Measurements from ENCODE around the gene CNOT6.

The CNOT6 gene

DNA sequence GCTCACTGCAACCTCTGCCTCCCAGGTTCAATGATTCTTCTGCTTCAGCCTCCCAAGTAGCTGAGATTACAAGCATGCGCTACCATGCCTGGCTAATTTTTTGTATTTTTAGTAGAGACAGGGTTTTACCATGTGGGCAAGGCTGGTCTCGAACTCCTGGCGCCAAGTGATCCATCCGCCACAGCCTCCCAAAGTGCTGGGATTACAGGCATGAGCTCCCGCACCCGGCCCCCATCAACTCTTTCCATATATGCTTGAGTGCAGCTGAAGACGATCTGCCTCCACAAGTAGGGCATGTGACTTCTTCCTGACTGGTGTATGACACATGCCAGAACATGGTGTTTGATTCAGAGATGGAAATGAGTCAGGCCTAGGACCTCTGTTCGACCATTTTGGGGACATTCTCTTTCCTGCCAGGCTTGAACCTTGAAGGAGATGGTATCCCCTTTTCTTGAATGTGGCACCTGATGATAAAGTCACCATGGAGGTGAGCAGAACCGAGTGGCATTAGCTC is 7.5 kb upstream of the CNOT6 start:
- CTCF ChIA-PET = interaction anchor here (2.5 kb wide), 1 partner anchor 15 kb away, joined by 8 read pairs; no protein-coding TSS in a partner anchor
- POLR2A ChIA-PET = no interaction called here
- DNase-seq (ENCODE audit: extremely low spot score) = no peak
- TF ChIP-seq, protein P1, sequence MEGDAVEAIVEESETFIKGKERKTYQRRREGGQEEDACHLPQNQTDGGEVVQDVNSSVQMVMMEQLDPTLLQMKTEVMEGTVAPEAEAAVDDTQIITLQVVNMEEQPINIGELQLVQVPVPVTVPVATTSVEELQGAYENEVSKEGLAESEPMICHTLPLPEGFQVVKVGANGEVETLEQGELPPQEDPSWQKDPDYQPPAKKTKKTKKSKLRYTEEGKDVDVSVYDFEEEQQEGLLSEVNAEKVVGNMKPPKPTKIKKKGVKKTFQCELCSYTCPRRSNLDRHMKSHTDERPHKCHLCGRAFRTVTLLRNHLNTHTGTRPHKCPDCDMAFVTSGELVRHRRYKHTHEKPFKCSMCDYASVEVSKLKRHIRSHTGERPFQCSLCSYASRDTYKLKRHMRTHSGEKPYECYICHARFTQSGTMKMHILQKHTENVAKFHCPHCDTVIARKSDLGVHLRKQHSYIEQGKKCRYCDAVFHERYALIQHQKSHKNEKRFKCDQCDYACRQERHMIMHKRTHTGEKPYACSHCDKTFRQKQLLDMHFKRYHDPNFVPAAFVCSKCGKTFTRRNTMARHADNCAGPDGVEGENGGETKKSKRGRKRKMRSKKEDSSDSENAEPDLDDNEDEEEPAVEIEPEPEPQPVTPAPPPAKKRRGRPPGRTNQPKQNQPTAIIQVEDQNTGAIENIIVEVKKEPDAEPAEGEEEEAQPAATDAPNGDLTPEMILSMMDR (IDR thresholded peaks at IDR 0.05; ENCODE audit: control extremely low read depth, extremely low read depth, low read depth, missing control alignments) = no peak

DNA sequence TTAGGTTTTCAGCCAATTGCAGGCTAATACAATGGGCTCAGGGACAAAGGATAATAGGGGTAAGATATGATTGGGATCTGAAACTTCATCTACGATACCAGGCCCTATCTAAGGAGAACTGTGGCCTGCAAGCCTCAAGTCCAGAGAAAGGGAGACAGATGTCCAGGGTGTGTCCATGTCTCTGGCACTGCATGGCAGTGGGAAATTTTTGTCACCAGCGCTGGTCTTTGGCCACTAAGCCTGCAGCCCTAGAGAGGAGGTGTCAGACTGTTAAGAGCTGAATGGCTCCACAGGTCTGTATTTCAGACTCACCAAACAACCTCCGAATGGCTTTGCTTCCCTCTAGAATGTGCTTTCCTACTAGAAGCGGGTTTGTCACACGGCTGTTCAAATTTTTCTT is 6.6 kb upstream of the CNOT6 start:
- CTCF ChIA-PET = interaction anchor here (2.5 kb wide), 1 partner anchor 16 kb away, joined by 8 read pairs; no protein-coding TSS in a partner anchor
- POLR2A ChIA-PET = no interaction called here
- DNase-seq (ENCODE audit: extremely low spot score) = no peak
- TF ChIP-seq, protein P1 (IDR thresholded peaks at IDR 0.05; ENCODE audit: control extremely low read depth, extremely low read depth, low read depth, missing control alignments) = no peak

DNA sequence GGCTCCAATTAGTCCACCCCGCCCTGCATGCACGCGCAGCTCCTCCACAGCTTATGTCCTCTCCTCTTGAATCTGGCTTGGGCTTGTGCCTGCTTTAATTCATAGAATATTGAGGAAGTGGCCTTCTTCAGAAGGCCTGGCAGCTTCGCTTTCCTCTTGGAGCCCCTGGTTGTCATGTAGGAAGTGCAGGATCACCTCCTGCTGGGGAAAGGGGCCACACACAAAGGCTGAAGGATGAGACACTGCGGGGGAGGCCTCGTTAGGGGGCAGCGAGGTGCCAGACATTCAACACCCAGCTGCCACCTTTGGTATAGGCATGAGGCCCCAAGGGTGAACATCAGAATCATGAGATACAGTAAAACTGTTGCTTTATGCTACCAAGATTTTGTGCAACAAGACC is 2.7 kb upstream of the CNOT6 start:
- no peak for DNase-seq (ENCODE audit: extremely low spot score)
- CTCF ChIA-PET = interaction anchor here (0.8 to 1.8 kb wide), 2 partner anchors 13 to 20 kb away, joined by 3 to 7 read pairs; no protein-coding TSS in a partner anchor
- TF ChIP-seq, protein P1 (IDR thresholded peaks at IDR 0.05; ENCODE audit: control extremely low read depth, extremely low read depth, low read depth, missing control alignments) = no peak
- POLR2A ChIA-PET = interaction anchor here (0.6 to 0.7 kb wide), 2 partner anchors 27 to 117 kb away, joined by 3 to 5 read pairs; no protein-coding TSS in a partner anchor

DNA sequence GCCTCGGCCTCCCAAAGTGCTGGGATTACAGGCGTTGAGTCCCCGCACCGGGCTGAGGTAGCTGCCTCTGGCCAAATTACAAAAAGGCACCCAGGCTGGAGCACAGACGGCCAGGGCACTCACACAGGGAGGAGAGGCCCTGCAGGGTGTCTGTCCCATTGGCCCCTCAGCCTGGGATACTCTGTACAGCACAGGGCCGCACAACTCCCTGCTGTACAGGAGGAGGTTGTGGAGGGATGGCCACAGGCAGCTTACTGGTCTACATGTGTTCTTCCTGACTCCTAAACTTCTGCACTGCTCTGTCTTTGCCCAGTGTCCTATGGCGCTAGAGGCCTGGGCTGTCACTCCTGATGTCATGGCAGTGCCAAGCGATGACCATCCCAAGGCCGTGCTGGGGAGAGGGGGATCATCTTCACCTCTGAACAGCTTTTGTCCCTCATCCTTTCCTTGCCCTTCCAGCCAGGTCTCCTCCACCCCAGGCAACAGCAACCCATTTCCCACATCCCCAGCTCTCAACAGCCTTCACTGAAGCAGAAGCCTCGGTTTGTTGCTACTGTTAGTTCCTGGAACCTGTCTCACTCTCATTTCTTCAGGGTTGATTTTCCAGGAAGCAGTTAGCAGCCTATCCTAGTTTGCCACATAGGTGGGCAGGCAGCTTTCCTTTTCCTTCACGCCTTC is 1.8 kb upstream of the CNOT6 start:
- DNase-seq (ENCODE audit: extremely low spot score) = no peak
- CTCF ChIA-PET = interaction anchor here (0.8 kb wide), 1 partner anchor 14 kb away, joined by 3 read pairs; no protein-coding TSS in a partner anchor
- TF ChIP-seq, protein P1 (IDR thresholded peaks at IDR 0.05; ENCODE audit: control extremely low read depth, extremely low read depth, low read depth, missing control alignments) = no peak
- POLR2A ChIA-PET = interaction anchor here (0.6 to 0.7 kb wide), 2 partner anchors 28 to 117 kb away, joined by 3 to 5 read pairs; no protein-coding TSS in a partner anchor

DNA sequence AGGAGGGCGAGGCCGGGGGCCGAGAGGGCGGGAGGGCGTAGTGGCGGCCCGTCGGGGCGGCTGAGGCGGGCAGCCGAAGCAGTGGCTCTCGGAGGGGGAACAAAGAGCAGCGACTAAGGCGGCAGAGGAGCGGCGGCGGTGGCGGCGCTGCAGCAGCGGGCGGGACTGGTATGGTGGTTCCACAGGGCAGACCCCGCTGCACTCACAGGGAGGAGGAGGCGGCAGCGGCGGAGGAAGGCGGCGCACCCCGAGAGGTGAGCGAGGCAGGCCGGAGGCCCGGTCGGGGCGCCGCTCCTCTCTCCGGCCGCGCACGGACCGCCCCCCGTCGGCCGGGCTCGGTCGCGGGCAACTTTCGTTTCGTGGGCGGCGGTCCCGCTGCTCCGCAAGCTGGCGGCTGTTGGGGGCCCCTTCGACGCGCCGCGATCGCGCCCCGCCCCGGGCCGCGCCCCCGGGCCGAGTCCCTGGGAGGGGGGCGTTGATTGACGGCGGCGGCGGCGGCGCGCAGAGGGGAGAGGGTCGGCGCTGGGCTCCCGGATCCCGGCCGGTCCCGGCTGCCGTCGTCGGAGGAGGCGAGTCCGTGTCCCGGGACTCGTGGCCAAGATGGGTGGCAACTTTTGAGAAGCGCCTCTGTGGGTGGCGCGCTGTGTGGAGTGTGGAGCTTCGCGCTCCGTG is 467 bp downstream of the CNOT6 start:
- ChIA-PET POLR2A (no interaction called here), CTCF (interaction anchor here (0.7 kb wide), 1 partner anchor 112 kb away, joined by 3 read pairs; no protein-coding TSS in a partner anchor)
- DNase-seq (ENCODE audit: extremely low spot score) = peak; percentile 67
- TF ChIP-seq, protein P1 (IDR thresholded peaks at IDR 0.05; ENCODE audit: control extremely low read depth, extremely low read depth, low read depth, missing control alignments) = no peak

DNA sequence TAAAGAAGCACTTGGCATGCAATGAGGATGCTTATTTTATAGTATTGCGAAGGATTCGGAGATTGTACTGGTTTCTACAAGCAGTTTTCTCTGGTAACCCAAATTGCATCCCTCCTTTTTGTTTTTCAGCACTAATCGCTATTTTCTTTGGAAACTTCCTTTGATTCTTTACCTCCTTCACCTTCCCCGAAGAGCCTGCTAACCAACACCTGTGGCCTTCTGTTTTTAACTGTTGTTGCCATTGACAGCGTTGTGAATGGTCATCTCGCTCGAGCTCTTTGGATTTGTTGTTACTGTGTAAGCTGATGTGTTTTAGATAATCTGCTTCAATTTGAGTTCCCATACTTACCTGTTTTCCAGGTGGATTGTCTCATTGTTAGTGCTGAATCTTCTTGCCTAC is 1.1 kb downstream of the CNOT6 start:
- TF ChIP-seq, protein P1 (IDR thresholded peaks at IDR 0.05; ENCODE audit: control extremely low read depth, extremely low read depth, low read depth, missing control alignments) = no peak
- ChIA-PET CTCF (interaction anchor here (0.7 kb wide), 1 partner anchor 111 kb away, joined by 3 read pairs; no protein-coding TSS in a partner anchor), POLR2A (no interaction called here)
- no peak for DNase-seq (ENCODE audit: extremely low spot score)
